Thyroid gland (tissue), 4 donors: ENCODE measurements around the gene ZC3H7B.

Experiments used
- CTCF ChIP-seq, 6 experiments: fragments of 200-600 bp in 3 of 6; fragments of 450-650 bp in 3 of 6; sonication (generic) in 3 of 6; IDR thresholded peaks; one replicate each; pipeline ENCODE4 v1.5.1; 2016 to 2019; ENCODE audit warnings: antibody characterized with exemption in 6 of 6, mild to moderate bottlenecking in 2 of 6, inconsistent platforms in 1 of 6, moderate library complexity in 1 of 6
- POLR2A ChIP-seq, 2 donors: fragments of 450-650 bp; IDR thresholded peaks; one replicate each; pipeline ENCODE4 v1.6.1; 2017; ENCODE audit warnings: antibody characterized with exemption in 2 of 2, mild to moderate bottlenecking in 2 of 2, moderate library complexity in 1 of 2

GRCh38 chr22:41257696-41258095 is 43.6 kb upstream of the ZC3H7B start:
- TF ChIP-seq CTCF (IDR thresholded peaks at IDR 0.05) (no peak), POLR2A (IDR thresholded peaks at IDR 0.05) (no peak)
